ENCODE results near the gene MARCHF4. TPM values are rescaled to one million over a fixed set of nuclear protein-coding genes. Genes with fewer than 3 reads are reported as not detected.

The MARCHF4 gene
- total and polyA plus RNA-seq, 2 donors (not counting 3 experiments of a cell fraction or from before 2014, with no cell fraction given): 11.7 to 21.5 TPM

DNA sequence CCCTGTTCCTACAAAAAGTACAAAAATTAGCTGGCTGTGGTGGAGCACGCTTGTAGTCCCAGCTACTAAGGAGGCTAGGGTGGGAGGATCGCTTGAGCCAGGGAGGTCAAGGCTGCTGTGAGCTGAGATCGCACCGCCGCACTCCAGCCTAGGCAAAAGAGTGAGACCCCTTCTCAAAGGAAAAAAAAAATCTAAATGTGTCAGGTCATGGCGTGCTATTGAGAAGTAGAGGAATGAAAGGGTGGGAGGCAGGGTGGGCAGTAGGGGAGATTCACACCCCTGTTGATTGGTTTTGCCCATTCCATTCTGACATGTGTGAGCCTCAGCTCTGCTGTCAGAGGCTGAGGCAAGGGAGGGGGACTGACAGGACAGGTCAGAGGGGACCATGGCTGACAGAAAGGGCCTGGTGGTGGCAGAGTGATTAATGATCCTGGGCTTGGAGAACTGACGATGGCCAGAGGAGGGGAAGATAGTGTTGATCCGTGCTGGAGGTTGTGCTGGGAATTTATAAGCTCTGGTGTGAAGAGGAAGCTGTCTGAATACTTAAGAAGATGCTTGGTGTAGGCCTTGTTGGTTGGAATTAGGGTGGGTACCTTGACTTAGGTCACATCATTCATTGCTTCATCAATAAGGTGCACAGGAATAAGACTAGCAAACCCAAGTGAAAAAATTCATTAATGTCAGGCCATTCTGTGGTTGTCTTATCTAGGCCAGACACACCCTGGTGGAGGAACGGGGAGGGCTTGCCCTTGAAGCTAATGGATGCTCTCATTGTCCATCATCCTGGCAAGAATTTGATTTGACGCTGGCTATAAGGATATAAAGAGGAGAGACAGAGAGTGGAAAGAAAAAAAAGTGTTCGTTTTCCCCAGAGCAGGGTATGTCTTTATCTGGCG is 20.9 kb upstream of the MARCHF4 start:
- no peaks in the 10 kb centered on the region for H3K36me3 ChIP-seq (ENCODE audit: control insufficient read depth in 2 of 2, extremely low read depth in 1 of 2, insufficient read depth in 2 of 2, low read length in 2 of 2)
- peaks cover 0 to 3% of the 10 kb centered on the region in 2 experiments for H3K27me3 ChIP-seq (ENCODE audit: control insufficient read depth in 2 of 2, insufficient read depth in 2 of 2, low read length in 2 of 2)
- H3K27ac ChIP-seq (ENCODE audit: insufficient read depth, low read depth, low read length): no peak overlapping the region
- no peaks in the 10 kb centered on the region for H3K9me3 ChIP-seq (replicated peaks; ENCODE audit: control insufficient read depth, insufficient read depth, low read length)
- dilution Hi-C loops (cut with MboI; ENCODE audit: extremely low pct_ligation_motif_present, low sequenced_read_pairs): no loop called here
- TF ChIP-seq FOS (IDR thresholded peaks at IDR 0.05; ENCODE audit: borderline replicate concordance, insufficient read depth, low read length) (no peak), EZH2 (IDR thresholded peaks at IDR 0.05; ENCODE audit: borderline replicate concordance, low read depth, low read length, severe bottlenecking) (no peak)
- H2AFZ ChIP-seq (ENCODE audit: low read depth, low read length): no peak overlapping the region
- no peaks in the 10 kb centered on the region for H3K79me2 ChIP-seq (ENCODE audit: control insufficient read depth, insufficient read depth, low read length)
- intact Hi-C loops (cut with micrococcal nuclease): no loop called here
- BruUV-seq (replicated peaks): no TSS peak
- CTCF ChIA-PET: interaction anchor here (1.4 kb wide), 1 partner anchor 21 kb away, joined by 3 read pairs; the partner anchor contains the start of gene MARCHF4
- POLR2A ChIA-PET: no interaction called here
- H3K4me2 ChIP-seq (ENCODE audit: insufficient read depth, low read length): no peak overlapping the region
- no peak overlapping the region for H3K4me3 ChIP-seq (replicated peaks in 1 of 3; ENCODE audit: insufficient read depth in 1 of 3, low read depth in 1 of 3, low read length in 3 of 3)
- DNase-seq (ENCODE audit: low read depth, low spot score) (no peak), FAIRE-seq (no peak)
- H3K9ac ChIP-seq (replicated peaks; ENCODE audit: extremely low read depth, insufficient read depth, low read length): no peak overlapping the region
- H3K9me1 ChIP-seq (replicated peaks; ENCODE audit: control insufficient read depth, extremely low read depth, insufficient read depth, low read length): no peaks in the 10 kb centered on the region
- H3K4me1 ChIP-seq (ENCODE audit: control insufficient read depth, extremely low read depth, insufficient read depth, low read length): peaks cover 6% of the 10 kb centered on the region
- no peaks in the 10 kb centered on the region for H4K20me1 ChIP-seq (replicated peaks; ENCODE audit: control insufficient read depth, extremely low read depth, insufficient read depth, low read length)

GRCh38 chr2:216392018-216392562 is 19.8 kb upstream of the MARCHF4 start:
- no peak overlapping the region for H3K4me2 ChIP-seq (ENCODE audit: insufficient read depth, low read length)
- intact Hi-C loops (cut with micrococcal nuclease) (no loop called here), dilution Hi-C loops (cut with MboI; ENCODE audit: extremely low pct_ligation_motif_present, low sequenced_read_pairs) (no loop called here)
- no peak for TF ChIP-seq POLR2AphosphoS5 (IDR thresholded peaks at IDR 0.05; ENCODE audit: insufficient read depth, low read depth, low read length)
- no peak for TF ChIP-seq GATA2 (IDR thresholded peaks at IDR 0.05; ENCODE audit: insufficient read depth, insufficient read length, low read depth, low read length)
- TF ChIP-seq JUN (IDR thresholded peaks at IDR 0.05; ENCODE audit: borderline replicate concordance, insufficient read depth, insufficient read length, low read depth): no peak
- TF ChIP-seq EZH2 (IDR thresholded peaks at IDR 0.05; ENCODE audit: borderline replicate concordance, low read depth, low read length, severe bottlenecking): no peak
- TF ChIP-seq MYC (IDR thresholded peaks at IDR 0.05; ENCODE audit: low read depth, low read length): no peak
- no peak for TF ChIP-seq MAX (IDR thresholded peaks at IDR 0.05; ENCODE audit: insufficient read depth, insufficient read length)
- no peak for TF ChIP-seq CTCF (IDR thresholded peaks at IDR 0.05; ENCODE audit: extremely low read depth in 1 of 2, insufficient read depth in 1 of 2, low read depth in 1 of 2, low read length in 2 of 2)
- no peak for TF ChIP-seq POLR2A (IDR thresholded peaks at IDR 0.05; ENCODE audit: low read depth, low read length)
- TF ChIP-seq FOS (IDR thresholded peaks at IDR 0.05; ENCODE audit: borderline replicate concordance, insufficient read depth, low read length): no peak
- no peak overlapping the region for H3K27ac ChIP-seq (ENCODE audit: insufficient read depth, low read depth, low read length)
- DNase-seq (ENCODE audit: low read depth, low spot score) (no peak), FAIRE-seq (no peak)
- peaks cover 0 to 3% of the 10 kb centered on the region in 2 experiments for H3K27me3 ChIP-seq (ENCODE audit: control insufficient read depth in 2 of 2, insufficient read depth in 2 of 2, low read length in 2 of 2)
- peaks cover 6% of the 10 kb centered on the region for H3K4me1 ChIP-seq (ENCODE audit: control insufficient read depth, extremely low read depth, insufficient read depth, low read length)
- H2AFZ ChIP-seq (ENCODE audit: low read depth, low read length): no peak overlapping the region
- H3K9ac ChIP-seq (replicated peaks; ENCODE audit: extremely low read depth, insufficient read depth, low read length): no peak overlapping the region
- H3K4me3 ChIP-seq (replicated peaks in 1 of 3; ENCODE audit: insufficient read depth in 1 of 3, low read depth in 1 of 3, low read length in 3 of 3): no peak overlapping the region
- H3K9me1 ChIP-seq (replicated peaks; ENCODE audit: control insufficient read depth, extremely low read depth, insufficient read depth, low read length): no peaks in the 10 kb centered on the region
- no peaks in the 10 kb centered on the region for H4K20me1 ChIP-seq (replicated peaks; ENCODE audit: control insufficient read depth, extremely low read depth, insufficient read depth, low read length)
- BruUV-seq (replicated peaks): no TSS peak
- CTCF ChIA-PET: interaction anchor here (1.4 kb wide), 1 partner anchor 19 kb away, joined by 3 read pairs; the partner anchor contains the start of gene MARCHF4
- no peaks in the 10 kb centered on the region for H3K9me3 ChIP-seq (replicated peaks; ENCODE audit: control insufficient read depth, insufficient read depth, low read length)
- no peaks in the 10 kb centered on the region for H3K36me3 ChIP-seq (ENCODE audit: control insufficient read depth in 2 of 2, extremely low read depth in 1 of 2, insufficient read depth in 2 of 2, low read length in 2 of 2)
- H3K79me2 ChIP-seq (ENCODE audit: control insufficient read depth, insufficient read depth, low read length): no peaks in the 10 kb centered on the region
- POLR2A ChIA-PET: no interaction called here

Measured in endothelial cell of umbilical vein (primary cell).